Raji (cell line): ENCODE results near the gene PTGDS.

Experiments
- POLR2A ChIP-seq: IDR thresholded peaks from 2 replicates; pipeline ENCODE4 v1.6.1; 2011; ENCODE audit warnings: low read depth, low read length, control low read depth; ENCODE audit not compliant: insufficient read depth

PTGDS gene

GRCh38 chr9:136973618-136974617 is 3.4 kb upstream of the PTGDS start:
- no peak for TF ChIP-seq POLR2A

GRCh38 chr9:136974817-136975535 is 2.3 kb upstream of the PTGDS start:
- TF ChIP-seq POLR2A = no peak

GRCh38 chr9:136975644-136976043 is 1.7 kb upstream of the PTGDS start:
- no peak for TF ChIP-seq POLR2A

- no peak for TF ChIP-seq POLR2A
These were observed 357 bp downstream of the PTGDS start for GRCh38 chr9:136977649-136978072.

- TF ChIP-seq POLR2A = no peak
These were observed 965 bp downstream of the PTGDS start for GRCh38 chr9:136978073-136978864.

- TF ChIP-seq POLR2A = no peak
These were observed 1.7 kb downstream of the PTGDS start for GRCh38 chr9:136978865-136979544.

- TF ChIP-seq POLR2A = no peak
These were observed 2.7 kb downstream of the PTGDS start for GRCh38 chr9:136979769-136980587.

GRCh38 chr9:136980669-136981478 is 3.6 kb downstream of the PTGDS start:
- TF ChIP-seq POLR2A = no peak

GRCh38 chr9:136981588-136982231 is 4.4 kb downstream of the PTGDS start:
- TF ChIP-seq POLR2A = no peak

- no peak for TF ChIP-seq POLR2A
These were observed 5.1 kb downstream of the PTGDS start, which contains the start of gene LCNL1 for GRCh38 chr9:136982232-136983051. TSS of gene LCNL1 (plus strand) at chr9:136982993. CDS start at chr9:136983587, 594 bp downstream.

GRCh38 chr9:136983167-136983566 is 5.9 kb downstream of the PTGDS start:
- TF ChIP-seq POLR2A = no peak
